IMR-90 (cell line): ENCODE measurements around the gene EBF4. TPM values are rescaled to one million over a fixed set of nuclear protein-coding genes. Genes with fewer than 3 reads are reported as not detected.

Experiments
- ATAC-seq: fragments of 200-7000 bp; cut with Tn5 transposase; 2 replicates; pipeline ENCODE4 v1.9.1; 2020; ENCODE audit warnings: low read depth, mild to moderate bottlenecking, moderate library complexity
- BruUV-seq: library from RNA; stranded (reverse); fragments of 400-500 nt; replicated peaks from 2 replicates; lab custom pipeline; 2021; lab: Mats Ljungman, UMichigan
- CTCF ChIA-PET: fragments of 300-600 bp; formaldehyde crosslinking; extraction: SDS; loops from one replicate; lab custom pipeline; 2021; ENCODE audit warnings: antibody characterized with exemption; lab: Yijun Ruan, JAX
- POLR2A ChIA-PET: fragments of 300-600 bp; sonication (Branson Sonifier 250); formaldehyde crosslinking; loops from one replicate; lab custom pipeline; 2022; ENCODE audit warnings: antibody characterized with exemption; ENCODE audit not compliant: unreplicated experiment; lab: Charles Lee
- DNase-seq: peaks from one replicate; pipeline ENCODE4 v3.0.0; 2013
- H2AFZ ChIP-seq: replicated peaks from 2 replicates; pipeline ENCODE3; 2013; ENCODE audit warnings: low read length, mild to moderate bottlenecking; ENCODE audit not compliant: poor library complexity
- H2AK5ac ChIP-seq: 2 replicates; pipeline ENCODE4 v1.6.1; 2013; ENCODE audit warnings: low read depth, low read length, inconsistent platforms
- H2AK9ac ChIP-seq: replicated peaks from 2 replicates; pipeline ENCODE3; 2013; ENCODE audit warnings: mild to moderate bottlenecking, low read depth, low read length, moderate library complexity; ENCODE audit not compliant: poor library complexity
- H2BK120ac ChIP-seq: 2 replicates; pipeline ENCODE4 v1.6.1; 2013; ENCODE audit warnings: low read depth, low read length, inconsistent platforms
- H2BK15ac ChIP-seq: 3 replicates; pipeline ENCODE4 v1.6.1; 2013; ENCODE audit warnings: low read depth, low read length, inconsistent platforms
- H2BK20ac ChIP-seq: 2 replicates; pipeline ENCODE4 v1.6.1; 2013; ENCODE audit warnings: low read depth, mild to moderate bottlenecking, inconsistent platforms, low read length, moderate library complexity
- H2BK5ac ChIP-seq: 2 replicates; pipeline ENCODE4 v1.6.1; 2013; ENCODE audit warnings: mild to moderate bottlenecking, low read depth, low read length, inconsistent platforms; ENCODE audit not compliant: poor library complexity, severe bottlenecking
- H3K14ac ChIP-seq: replicated peaks from 2 replicates; pipeline ENCODE4 v1.6.1; 2013; ENCODE audit warnings: low read depth, low read length, inconsistent platforms
- H3K18ac ChIP-seq: 2 replicates; pipeline ENCODE4 v1.6.1; 2013; ENCODE audit warnings: low read depth, low read length, control low read depth
- H3K23ac ChIP-seq: 2 replicates; pipeline ENCODE4 v1.6.1; 2013; ENCODE audit warnings: low read depth, low read length, inconsistent platforms
- H3K27ac ChIP-seq: 2 replicates; pipeline ENCODE4 v1.5.1; 2013; ENCODE audit warnings: mild to moderate bottlenecking, control low read depth, low read length; ENCODE audit not compliant: insufficient read depth
- H3K27me3 ChIP-seq: 2 replicates; pipeline ENCODE4 v1.6.1; 2013; ENCODE audit warnings: low read length; ENCODE audit not compliant: control insufficient read depth, insufficient read depth
- H3K36me3 ChIP-seq: 2 replicates; pipeline ENCODE4 v1.6.1; 2013; ENCODE audit warnings: low read length, mixed read lengths; ENCODE audit not compliant: control insufficient read depth, insufficient read depth
- H3K4ac ChIP-seq: 2 replicates; pipeline ENCODE4 v1.6.1; 2013; ENCODE audit warnings: low read depth, low read length, inconsistent platforms
- H3K4me1 ChIP-seq: 2 replicates; pipeline ENCODE4 v1.6.1; 2013; ENCODE audit warnings: low read length, mixed read lengths; ENCODE audit not compliant: control insufficient read depth, insufficient read depth
- H3K4me2 ChIP-seq: 2 replicates; pipeline ENCODE4 v1.6.1; 2013; ENCODE audit warnings: low read depth, mild to moderate bottlenecking, control low read depth, low read length, moderate library complexity
- H3K4me3 ChIP-seq: 2 replicates; pipeline ENCODE4 v1.5.1; 2013; ENCODE audit warnings: low read depth, mild to moderate bottlenecking, control low read depth, low read length, moderate library complexity; ENCODE audit not compliant: insufficient read depth
- H3K56ac ChIP-seq: 2 replicates; pipeline ENCODE4 v1.6.1; 2013; ENCODE audit warnings: low read length, inconsistent platforms; ENCODE audit not compliant: insufficient read depth; ENCODE audit errors: extremely low read depth
- H3K79me1 ChIP-seq, 2 experiments: 2 replicates each; pipeline ENCODE4 v1.6.1; 2013; ENCODE audit warnings: low read length in 2 of 2, inconsistent platforms in 1 of 2, low read depth in 1 of 2
- H3K9ac ChIP-seq: 2 replicates; pipeline ENCODE4 v1.6.1; 2013; ENCODE audit warnings: low read depth, low read length, control low read depth
- H3K9me1 ChIP-seq: 2 replicates; pipeline ENCODE4 v1.6.1; 2013; ENCODE audit warnings: low read length, inconsistent platforms; ENCODE audit not compliant: insufficient read depth
- H3K9me3 ChIP-seq: 2 replicates; pipeline ENCODE4 v1.6.1; 2013; ENCODE audit warnings: low read length; ENCODE audit not compliant: control insufficient read depth, insufficient read depth
- H4K20me1 ChIP-seq: 2 replicates; pipeline ENCODE4 v1.6.1; 2013; ENCODE audit warnings: low read length, inconsistent platforms; ENCODE audit not compliant: insufficient read depth
- H4K5ac ChIP-seq: 2 replicates; pipeline ENCODE4 v1.6.1; 2013; ENCODE audit warnings: mild to moderate bottlenecking, low read depth, low read length, control low read depth
- H4K8ac ChIP-seq, 2 experiments: 2 replicates each; pipeline ENCODE4 v1.6.1; 2013; ENCODE audit warnings: low read depth in 2 of 2, low read length in 2 of 2, control low read depth in 1 of 2, inconsistent platforms in 1 of 2
- H4K91ac ChIP-seq: 2 replicates; pipeline ENCODE4 v1.6.1; 2013; ENCODE audit warnings: low read depth, low read length, inconsistent platforms; ENCODE audit not compliant: insufficient read depth
- BHLHE40 ChIP-seq: fragments of 150-350 bp; IDR thresholded peaks from 2 replicates; pipeline ENCODE4 v1.6.1; 2016; ENCODE audit warnings: mild to moderate bottlenecking, low read depth, low read length
- CTCF ChIP-seq: conservative IDR thresholded peaks from 2 replicates; pipeline ENCODE4 v1.5.1; 2012; ENCODE audit warnings: mild to moderate bottlenecking, low read depth, low read length, improper control_type of control experiment
- FOS ChIP-seq: fragments of 150-350 bp; IDR thresholded peaks from 2 replicates; pipeline ENCODE4 v1.6.1; 2016; ENCODE audit warnings: low read depth, low read length
- MAZ ChIP-seq: IDR thresholded peaks from 2 replicates; pipeline ENCODE4 v1.6.1; 2012; ENCODE audit warnings: low read depth, mild to moderate bottlenecking, low read length, improper control_type of control experiment, moderate library complexity, borderline replicate concordance
- MXI1 ChIP-seq: IDR thresholded peaks from 2 replicates; pipeline ENCODE4 v1.6.1; 2012; ENCODE audit warnings: low read depth, mild to moderate bottlenecking, low read length, moderate library complexity, borderline replicate concordance
- POLR2A ChIP-seq: IDR thresholded peaks from 2 replicates; pipeline ENCODE4 v1.6.1; 2012; ENCODE audit warnings: mild to moderate bottlenecking, low read depth, low read length
- RAD21 ChIP-seq: IDR thresholded peaks from 2 replicates; pipeline ENCODE4 v1.6.1; 2012; ENCODE audit warnings: low read length, improper control_type of control experiment
- RFX5 ChIP-seq: IDR thresholded peaks from 2 replicates; pipeline ENCODE4 v1.8.0; 2012; ENCODE audit warnings: low read depth, mild to moderate bottlenecking, low read length, moderate library complexity
- SMC3 ChIP-seq: fragments of 150-350 bp; IDR thresholded peaks from 2 replicates; pipeline ENCODE4 v1.6.1; 2016; ENCODE audit warnings: low read depth, mild to moderate bottlenecking, antibody characterized with exemption, low read length, moderate library complexity
- USF2 ChIP-seq: fragments of 150-350 bp; IDR thresholded peaks from 2 replicates; pipeline ENCODE4 v1.6.1; 2017; ENCODE audit warnings: mild to moderate bottlenecking, antibody characterized with exemption, low read length, low read depth
- WGBS, 2 experiments: methylation state at CpG; one replicate each; pipeline versions ENCODE4 v1.1.5 to v1.1.7; 2013; ENCODE audit warnings: missing lambda C conversion rate in 2 of 2; ENCODE audit not compliant: insufficient read length in 1 of 2; ENCODE audit errors: extremely low coverage in 2 of 2; 5-methylcytosine and 5-hydroxymethylcytosine counted together
- dilution Hi-C: fragments of 300-500 bp; cut with HindIII; formaldehyde crosslinking; loops from one replicate; pipeline ENCODE4 v1.14.3; 2018; ENCODE audit warnings: low sequenced_read_pairs; ENCODE audit not compliant: unreplicated experiment
- in situ Hi-C: fragments of 300-500 bp; cut with MboI; formaldehyde crosslinking; loops from 3 replicates; pipeline ENCODE4 v1.14.3; 2019; ENCODE audit warnings: low sequenced_read_pairs, inconsistent platforms, mixed read lengths
- intact Hi-C: fragments of 100-400 bp; cut with micrococcal nuclease; formaldehyde crosslinking; loops from 2 replicates; pipeline ENCODE4 v1.10.0; 2022
- polyA plus RNA-seq, 3 experiments: library from polyadenylated mRNA; depleted of rRNA; stranded (reverse); fragments of >200 nt; gene quantifications; 2 replicates each; pipeline ENCODE4 v1.2.3, GENCODE V29; 2012; ENCODE audit warnings: low replicate concordance in 1 of 3
- total RNA-seq: library from RNA; depleted of rRNA; stranded (reverse); fragments of >200 nt; gene quantifications from 2 replicates; pipeline ENCODE4 v1.2.3, GENCODE V29; 2012

Gene EBF4
- total and polyA plus RNA-seq, 2 of the 4 experiments (the other 2 are of a cell fraction) = 0.18 to 1.1 TPM

GRCh38 chr20:2654831-2655230 is 37.7 kb upstream of the EBF4 start:
- no peak overlapping the region for H2BK15ac ChIP-seq
- POLR2A ChIA-PET = no interaction called here
- no peak overlapping the region for H3K23ac ChIP-seq
- H3K9me1 ChIP-seq = peaks cover 16% of the 10 kb centered on the region
- 0 out of 4 replicates have a peak overlapping the region, but pooled peaks of 1 of the 2 experiments have one; percentile 2 for H4K8ac ChIP-seq
- no peak overlapping the region for H3K4ac ChIP-seq
- 82% methylated on average over 2 of the region's 3 CpGs; no CpG with 5 or more reads in 1 of the 2 experiments for WGBS, 2 experiments
- no peak overlapping the region for H3K14ac ChIP-seq
- no peak overlapping the region for H3K9ac ChIP-seq
- peaks cover 57% of the 10 kb centered on the region for H4K20me1 ChIP-seq
- DNase-seq = no peak
- no peaks in the 10 kb centered on the region for H3K27me3 ChIP-seq
- H2BK120ac ChIP-seq = no peak overlapping the region
- no peak overlapping the region for H2BK5ac ChIP-seq
- H3K4me1 ChIP-seq = peaks cover 5% of the 10 kb centered on the region
- CTCF ChIA-PET = no interaction called here
- H3K4me2 ChIP-seq = no peak overlapping the region
- H3K18ac ChIP-seq = no peak overlapping the region
- no peak overlapping the region for H3K4me3 ChIP-seq
- no peak overlapping the region for H4K5ac ChIP-seq
- intact Hi-C loops (no loop called here), dilution Hi-C loops (no loop called here), in situ Hi-C loops (no loop called here)
- H2AK9ac ChIP-seq = no peak overlapping the region
- BruUV-seq = no TSS peak
- no peak overlapping the region for H2AK5ac ChIP-seq
- no peak overlapping the region for H2BK20ac ChIP-seq
- no peak overlapping the region for H3K56ac ChIP-seq
- TF ChIP-seq FOS = no peak
- TF ChIP-seq USF2 = no peak
- no peak for TF ChIP-seq POLR2A
- TF ChIP-seq MXI1 = no peak
- TF ChIP-seq RFX5 = no peak
- TF ChIP-seq BHLHE40 = no peak
- TF ChIP-seq MAZ = no peak
- TF ChIP-seq RAD21 = no peak
- no peak for TF ChIP-seq SMC3
- no peak for TF ChIP-seq CTCF
- H3K36me3 ChIP-seq = peaks cover 59% of the 10 kb centered on the region
- no peak overlapping the region for H3K27ac ChIP-seq
- H2AFZ ChIP-seq = no peak overlapping the region
- H4K91ac ChIP-seq = no peak overlapping the region
- peaks cover 28 to 58% of the 10 kb centered on the region in 2 experiments for H3K79me1 ChIP-seq
- ATAC-seq = no peak
- H3K9me3 ChIP-seq = no peaks in the 10 kb centered on the region
